ENCODE data around the gene PDE6A. TPM values are rescaled to one million over a fixed set of nuclear protein-coding genes. Genes with fewer than 3 reads are reported as not detected.
A peak's percentile ranks its signal among the peaks of the same experiment; 100 is the strongest.

Gene PDE6A
- total and polyA plus RNA-seq, 9 of the 15 experiments (the other 6 are each of a cell fraction or from before 2014, with no cell fraction given), result 0.01 to 0.04 (median 0.01) TPM; not detected in 6

GRCh38 chr5:149930749-149931574 lies 13.6 kb downstream of the PDE6A start (continued):
- TF ChIP-seq CHD7 (IDR thresholded peaks at IDR 0.05; ENCODE audit: low read depth, low read length), result no peak
- TF ChIP-seq ZFPM2 (CRISPR knock-in tag; IDR thresholded peaks at IDR 0.05), result no peak
- 0 out of 2 replicates have a peak, but pooled peaks have one; percentile 38 for TF ChIP-seq NFRKB (IDR thresholded peaks at IDR 0.05; ENCODE audit: low read depth)
- TF ChIP-seq PTTG1 (tag; IDR thresholded peaks at IDR 0.05; ENCODE audit: low read depth), result no peak
- no peak for TF ChIP-seq MBD2 (IDR thresholded peaks at IDR 0.05; ENCODE audit: borderline replicate concordance, low read depth)
- no peak for TF ChIP-seq NCOA6 (IDR thresholded peaks at IDR 0.05)
- TF ChIP-seq, protein P1, sequence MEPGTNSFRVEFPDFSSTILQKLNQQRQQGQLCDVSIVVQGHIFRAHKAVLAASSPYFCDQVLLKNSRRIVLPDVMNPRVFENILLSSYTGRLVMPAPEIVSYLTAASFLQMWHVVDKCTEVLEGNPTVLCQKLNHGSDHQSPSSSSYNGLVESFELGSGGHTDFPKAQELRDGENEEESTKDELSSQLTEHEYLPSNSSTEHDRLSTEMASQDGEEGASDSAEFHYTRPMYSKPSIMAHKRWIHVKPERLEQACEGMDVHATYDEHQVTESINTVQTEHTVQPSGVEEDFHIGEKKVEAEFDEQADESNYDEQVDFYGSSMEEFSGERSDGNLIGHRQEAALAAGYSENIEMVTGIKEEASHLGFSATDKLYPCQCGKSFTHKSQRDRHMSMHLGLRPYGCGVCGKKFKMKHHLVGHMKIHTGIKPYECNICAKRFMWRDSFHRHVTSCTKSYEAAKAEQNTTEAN (CRISPR knock-in tag; IDR thresholded peaks at IDR 0.05), result no peak
- TF ChIP-seq HDGF (IDR thresholded peaks at IDR 0.05), result no peak
- no peak for TF ChIP-seq SETDB1 (IDR thresholded peaks at IDR 0.05; ENCODE audit: low read length)
- TF ChIP-seq SMAD4 (CRISPR knock-in tag; conservative IDR thresholded peaks at IDR 0.05), result peak; percentile 45; the same call in 1 of the 2 replicates
- TF ChIP-seq ZNF146 (CRISPR knock-in tag; IDR thresholded peaks at IDR 0.05; ENCODE audit: unreplicated experiment), result no peak
- TF ChIP-seq TAF1 (IDR thresholded peaks at IDR 0.05; ENCODE audit: control insufficient read depth, extremely low read depth, insufficient read depth, low read length, severe bottlenecking), result peak; percentile 24
- no peak for TF ChIP-seq BRF2 (IDR thresholded peaks at IDR 0.05; ENCODE audit: borderline replicate concordance, insufficient read depth, insufficient read length)
- no peak for TF ChIP-seq RBM14 (IDR thresholded peaks at IDR 0.05; ENCODE audit: borderline replicate concordance, insufficient read depth, low read depth, low read length)
